Measurements from ENCODE around the gene CACNA2D1.

The CACNA2D1 gene

DNA sequence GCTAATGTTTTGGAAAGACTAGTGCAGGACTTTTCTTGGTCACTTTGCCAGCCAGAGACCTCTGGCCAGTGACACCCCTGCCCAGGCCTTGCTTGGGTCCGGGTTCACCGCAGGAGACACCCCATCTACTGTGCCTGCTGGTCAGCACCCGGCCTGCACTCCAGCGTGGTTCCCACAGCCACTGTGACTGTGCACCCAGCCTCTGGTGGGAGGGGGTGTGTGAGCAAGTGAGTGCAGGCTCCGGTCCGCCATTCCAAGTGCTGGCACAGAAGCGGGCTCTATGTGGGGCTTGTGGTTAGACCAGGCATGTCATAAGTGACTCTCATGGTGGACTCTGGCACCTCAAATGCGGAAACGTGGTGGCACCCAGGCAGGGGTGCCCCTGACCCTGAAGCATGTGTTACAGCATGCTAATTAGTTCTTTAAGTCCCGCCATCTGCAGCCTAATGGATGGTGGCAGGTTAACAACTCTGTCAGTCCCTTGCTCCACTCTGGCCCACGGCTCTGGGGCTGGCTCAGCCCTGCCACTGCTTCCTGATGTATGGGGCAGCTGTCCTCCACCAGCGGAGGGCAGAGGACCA, 361.8 kb downstream of the CACNA2D1 start:
- no peak for DNase-seq

GRCh38 chr7:82080254-82080927, 363.2 kb downstream of the CACNA2D1 start:
- DNase-seq: no peak

GRCh38 chr7:82079527-82079926, 364.1 kb downstream of the CACNA2D1 start:
- DNase-seq: no peak

DNA sequence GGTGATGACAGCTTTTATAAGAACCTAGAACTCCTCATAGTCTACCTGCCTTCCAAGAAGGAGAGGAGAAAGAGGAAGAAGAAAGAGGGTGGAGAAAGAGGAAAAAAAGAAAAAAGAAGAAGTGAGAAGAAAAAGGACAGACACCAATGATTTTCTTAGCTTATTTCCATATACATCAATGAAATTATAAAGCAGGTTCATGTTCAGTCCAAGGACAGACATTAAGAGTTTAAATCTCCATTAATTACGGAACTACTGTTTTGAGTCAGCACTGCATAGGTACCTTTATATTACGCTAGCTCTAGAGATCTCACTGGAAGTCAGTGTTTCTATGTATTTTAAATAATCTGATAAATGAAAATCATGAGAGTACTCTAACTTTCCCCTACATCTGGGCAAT, 364.8 kb downstream of the CACNA2D1 start:
- no peak for DNase-seq

DNA sequence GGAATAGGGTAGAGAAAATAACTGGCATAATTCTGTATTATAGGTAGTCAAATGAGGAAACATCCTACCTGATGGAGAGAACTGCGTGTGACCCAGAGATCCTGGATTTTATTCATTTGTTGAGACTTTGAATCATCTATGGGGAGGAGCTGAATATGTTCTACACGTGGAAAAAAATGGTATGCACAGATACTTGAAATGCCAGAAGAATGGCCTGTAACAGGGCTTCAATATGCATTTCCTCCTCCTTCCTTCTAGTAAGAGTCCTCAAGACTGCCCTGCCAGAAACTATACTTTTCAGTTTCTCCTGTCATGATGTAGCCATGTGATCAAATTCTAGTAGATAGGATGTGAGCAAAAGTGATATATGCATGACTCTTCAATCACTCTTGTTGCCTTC, 372.1 kb downstream of the CACNA2D1 start:
- DNase-seq: no peak

DNA sequence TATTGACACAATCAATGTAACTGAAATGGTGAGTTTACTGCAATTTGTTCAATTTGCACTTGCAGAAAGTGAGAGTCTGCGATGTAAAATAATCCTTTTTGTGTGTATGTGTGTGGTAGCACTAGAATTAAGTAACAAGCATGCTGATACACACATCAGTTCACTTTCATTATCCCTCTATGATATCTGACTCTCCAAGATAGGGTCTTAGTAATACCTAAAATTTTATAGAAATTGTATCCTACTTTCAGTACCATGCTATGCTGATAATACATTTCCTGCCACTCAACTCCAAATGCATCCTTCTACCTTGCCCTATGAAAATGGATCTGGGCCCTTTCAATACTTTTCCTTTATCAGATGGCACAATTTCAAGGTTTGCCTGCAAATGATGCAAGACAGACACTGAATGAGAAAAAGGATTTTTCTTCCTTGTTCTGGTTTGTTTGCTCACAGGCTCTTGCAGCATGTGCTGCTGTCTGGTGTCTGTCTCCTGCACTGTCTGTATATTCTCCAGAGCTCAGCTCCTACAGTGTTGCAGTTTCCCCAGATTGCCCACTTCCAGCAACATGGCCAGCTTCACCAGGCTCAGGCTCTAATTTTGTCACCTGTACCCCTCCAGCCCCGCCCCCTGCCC, 375.8 kb downstream of the CACNA2D1 start:
- peak; percentile 3 for DNase-seq

DNA sequence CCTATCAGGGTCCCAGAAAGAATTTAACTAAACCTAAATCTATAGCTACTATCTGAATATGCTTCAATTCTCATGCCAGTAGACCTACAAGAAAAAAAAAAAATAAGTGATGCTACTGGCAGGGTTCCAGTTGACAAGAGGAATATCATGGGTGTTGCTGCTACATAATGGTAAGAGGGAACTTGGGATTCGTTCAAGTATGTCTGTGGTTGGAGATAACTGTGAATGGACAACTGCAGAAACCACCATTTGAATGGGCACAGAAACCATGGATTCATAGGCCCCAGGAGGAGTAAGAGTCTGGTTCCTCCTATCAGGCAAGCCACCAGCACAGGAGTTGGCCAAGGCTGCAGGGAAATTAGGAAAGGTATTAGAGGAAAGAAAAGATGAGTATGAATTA, 386.1 kb downstream of the CACNA2D1 start:
- DNase-seq: no peak

- no peak for DNase-seq
These were observed 387.3 kb downstream of the CACNA2D1 start for GRCh38 chr7:82056282-82056681.

- no peak for DNase-seq
These were observed 389.0 kb downstream of the CACNA2D1 start for GRCh38 chr7:82054544-82054943.

GRCh38 chr7:82053453-82054032, 390.0 kb downstream of the CACNA2D1 start:
- DNase-seq: no peak

- peak; percentile 31 for DNase-seq
These were observed 392.0 kb downstream of the CACNA2D1 start for GRCh38 chr7:82051601-82052000.

- no peak for DNase-seq
These were observed 392.8 kb downstream of the CACNA2D1 start for GRCh38 chr7:82050792-82051191.

DNA sequence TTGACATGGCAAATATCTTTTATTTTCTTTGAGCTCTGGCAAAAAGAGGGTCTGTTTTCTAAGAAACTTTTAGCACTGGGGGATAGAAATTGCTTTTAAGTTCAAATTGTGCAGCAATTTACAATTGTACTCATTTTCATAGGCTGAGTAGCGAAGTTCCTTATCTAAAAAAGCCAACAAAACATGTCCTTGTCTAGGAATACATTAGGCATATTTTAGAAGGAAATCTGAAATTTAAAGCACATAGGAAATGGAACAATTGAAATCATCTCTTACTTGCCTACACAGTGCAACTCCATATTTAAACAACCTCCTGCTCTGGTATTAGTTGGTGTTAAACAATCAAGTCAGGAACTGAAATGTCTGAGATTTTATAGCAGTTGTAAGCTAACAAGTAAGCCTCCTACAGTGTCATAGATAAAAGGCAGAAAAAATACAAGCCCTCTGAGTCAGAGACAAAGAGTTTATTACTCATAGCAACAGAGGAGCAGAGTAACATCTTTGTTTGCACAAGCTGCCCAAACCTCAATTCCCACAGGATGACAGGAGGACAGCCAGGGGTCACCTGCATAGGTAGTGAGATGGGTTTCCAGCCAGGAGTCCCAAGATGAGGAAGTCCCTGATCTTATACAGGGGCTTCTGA, 393.6 kb downstream of the CACNA2D1 start:
- peak; percentile 71 for DNase-seq

- DNase-seq: no peak
These were observed 394.1 kb downstream of the CACNA2D1 start for GRCh38 chr7:82049442-82049841.

- peak; percentile 50 for DNase-seq
These were observed 399.0 kb downstream of the CACNA2D1 start for GRCh38 chr7:82044497-82045080.

- no peak for DNase-seq
These were observed 404.0 kb downstream of the CACNA2D1 start for GRCh38 chr7:82039621-82040020.

- DNase-seq: no peak
These were observed 407.3 kb downstream of the CACNA2D1 start for GRCh38 chr7:82036146-82036886.

DNA sequence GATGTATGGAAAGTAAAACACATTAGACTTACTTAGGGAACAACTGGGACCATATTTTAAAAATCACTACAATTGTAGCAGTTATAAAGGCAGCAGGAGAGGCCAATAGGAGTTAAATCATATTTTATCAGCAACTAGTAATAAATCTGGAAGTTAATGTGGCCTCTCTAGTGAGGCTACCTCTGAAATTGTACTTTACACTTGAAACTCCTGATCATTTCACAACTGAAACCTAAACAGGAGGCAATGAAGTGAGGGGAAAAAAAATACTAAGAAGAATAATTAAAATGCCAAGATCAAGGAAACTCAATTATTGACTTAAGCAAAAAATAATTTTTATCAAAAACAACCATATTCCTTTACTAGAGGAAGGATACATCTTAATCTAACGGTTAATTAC, 408.1 kb downstream of the CACNA2D1 start:
- no peak for DNase-seq

DNA sequence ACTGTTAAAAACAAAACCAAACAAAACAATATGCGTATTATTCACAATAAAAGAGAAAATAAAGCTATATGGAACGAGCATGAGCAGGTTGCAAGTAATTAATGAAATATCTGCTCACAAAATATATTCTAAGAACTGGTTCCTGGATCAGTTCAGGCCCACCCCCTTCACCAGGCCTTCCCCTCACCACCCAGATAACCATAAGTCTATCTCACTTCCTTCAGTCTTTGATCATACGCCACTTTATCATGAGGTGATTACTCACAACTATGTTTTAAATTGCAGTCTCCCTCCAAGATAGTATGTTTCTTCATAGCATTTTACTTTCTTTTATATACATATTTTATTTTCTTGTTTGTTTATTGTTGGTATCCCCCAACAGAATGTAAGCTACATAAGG, 410.7 kb downstream of the CACNA2D1 start:
- DNase-seq: no peak

DNA sequence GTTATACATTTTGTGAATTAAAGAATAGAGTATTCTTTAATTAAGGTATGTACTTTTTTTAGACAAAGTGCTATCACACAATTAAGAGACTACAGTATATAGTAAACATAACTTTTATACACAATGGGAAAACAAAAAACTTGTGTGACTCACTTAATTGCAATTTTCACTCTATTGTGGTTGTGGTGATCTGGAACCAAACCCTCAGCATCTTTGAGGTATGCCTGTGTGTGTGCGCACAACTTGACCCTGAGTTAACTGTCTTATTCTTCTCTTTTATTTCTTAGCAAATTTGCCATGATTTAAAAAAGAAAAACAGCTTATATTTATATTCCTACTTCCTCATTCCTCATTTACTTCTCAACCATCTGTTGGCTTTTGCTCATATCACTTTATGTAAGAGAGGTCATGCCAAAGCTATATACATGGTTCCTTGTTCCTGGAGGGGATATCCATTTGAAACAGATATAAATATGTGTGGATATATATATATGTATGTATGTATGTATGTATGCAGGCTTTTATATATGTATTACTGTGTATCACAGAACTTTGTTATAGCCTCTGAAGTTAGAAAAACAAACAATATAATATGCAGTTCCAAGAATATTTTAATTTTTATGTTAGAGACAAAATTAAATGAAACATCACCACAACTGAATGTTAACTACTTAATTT, 414.2 kb downstream of the CACNA2D1 start:
- no peak for DNase-seq

- no peak for DNase-seq
These were observed 415.5 kb downstream of the CACNA2D1 start for GRCh38 chr7:82028097-82028496.

DNA sequence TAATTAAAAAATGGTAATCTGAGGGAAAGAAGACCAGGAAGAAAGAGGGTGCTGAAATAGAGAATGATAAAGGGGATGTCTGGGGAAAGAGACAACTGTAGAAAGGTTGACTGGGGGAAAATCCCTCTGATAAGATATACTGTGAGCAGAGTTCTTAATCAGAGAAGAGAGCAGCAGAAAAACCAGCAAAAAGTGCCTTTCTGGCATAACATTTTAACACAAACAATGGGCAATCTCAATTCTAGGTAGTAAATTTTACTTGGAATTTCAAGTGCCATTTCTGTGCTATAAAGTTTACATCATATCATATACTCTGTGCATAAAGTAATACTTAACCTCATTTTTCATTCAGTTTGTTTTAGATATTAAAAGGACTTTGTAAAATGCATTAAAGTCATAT, 421.9 kb downstream of the CACNA2D1 start:
- no peak for DNase-seq
